HepG2 (cell line): ENCODE measurements around the gene FOXJ2.

ENCODE experiments used
- CREB1 ChIP-seq, 2 experiments: fragments of 450-650 bp in 1 of 2; IDR thresholded peaks; 2 replicates each; pipeline ENCODE4 v1.6.1; 2016 to 2017; ENCODE audit warnings: control low read depth in 1 of 2, mild to moderate bottlenecking in 1 of 2, missing compliant biosample characterization in 1 of 2, missing genetic modification characterization in 1 of 2
- FOXK2 ChIP-seq: fragments of 450-650 bp; IDR thresholded peaks from 2 replicates; pipeline ENCODE4 v1.6.1; 2016
- HNF4A ChIP-seq: sonication (generic); formaldehyde crosslinking; IDR thresholded peaks from 2 replicates; pipeline ENCODE4 v1.4.0; 2020; ENCODE audit warnings: missing genetic modification reagents
- KAT7 ChIP-seq: IDR thresholded peaks from 2 replicates; pipeline ENCODE4 v1.6.1; 2018; ENCODE audit warnings: borderline replicate concordance, missing compliant biosample characterization
- KLF15 ChIP-seq: sonication (generic); formaldehyde crosslinking; IDR thresholded peaks from 2 replicates; pipeline ENCODE4 v1.8.1; 2023; ENCODE audit warnings: borderline replicate concordance, mild to moderate bottlenecking, inconsistent platforms, missing genetic modification reagents, mixed read lengths
- MIER3 ChIP-seq: IDR thresholded peaks from 2 replicates; pipeline ENCODE4 v1.6.1; 2016; ENCODE audit warnings: missing compliant biosample characterization, borderline replicate concordance
- POLR2A ChIP-seq, 2 experiments: IDR thresholded peaks; 2 replicates each; pipeline ENCODE4 v1.6.1; 2011; ENCODE audit warnings: low read depth in 2 of 2, low read length in 2 of 2, mild to moderate bottlenecking in 1 of 2, moderate library complexity in 1 of 2; ENCODE audit not compliant: insufficient read depth in 1 of 2
- POLR2AphosphoS5 ChIP-seq: IDR thresholded peaks from 2 replicates; pipeline ENCODE4 v1.6.1; 2012; ENCODE audit warnings: low read depth, low read length
- RAD21 ChIP-seq: fragments of 450-650 bp; formaldehyde crosslinking; IDR thresholded peaks from 2 replicates; pipeline ENCODE4 v1.5.0; 2020; ENCODE audit warnings: mild to moderate bottlenecking
- SRY ChIP-seq: sonication (generic); formaldehyde crosslinking; IDR thresholded peaks from 2 replicates; pipeline ENCODE4 v1.8.0; 2022; ENCODE audit warnings: mild to moderate bottlenecking, missing genetic modification reagents
- ZBTB8A ChIP-seq: sonication (generic); formaldehyde crosslinking; IDR thresholded peaks from 2 replicates; pipeline ENCODE4 v1.4.0; 2020; ENCODE audit warnings: mild to moderate bottlenecking, low read depth, missing genetic modification reagents, borderline replicate concordance
- TF ChIP-seq, protein P1 (sequence below): sonication (generic); formaldehyde crosslinking; IDR thresholded peaks from 2 replicates; pipeline ENCODE4 v1.5.0; 2020; ENCODE audit warnings: mild to moderate bottlenecking, missing genetic modification reagents, moderate library complexity
- TF ChIP-seq, protein P2 (sequence below): IDR thresholded peaks from 2 replicates; pipeline ENCODE4 v1.6.1; 2012; ENCODE audit warnings: low read length, improper control_type of control experiment

DNA sequence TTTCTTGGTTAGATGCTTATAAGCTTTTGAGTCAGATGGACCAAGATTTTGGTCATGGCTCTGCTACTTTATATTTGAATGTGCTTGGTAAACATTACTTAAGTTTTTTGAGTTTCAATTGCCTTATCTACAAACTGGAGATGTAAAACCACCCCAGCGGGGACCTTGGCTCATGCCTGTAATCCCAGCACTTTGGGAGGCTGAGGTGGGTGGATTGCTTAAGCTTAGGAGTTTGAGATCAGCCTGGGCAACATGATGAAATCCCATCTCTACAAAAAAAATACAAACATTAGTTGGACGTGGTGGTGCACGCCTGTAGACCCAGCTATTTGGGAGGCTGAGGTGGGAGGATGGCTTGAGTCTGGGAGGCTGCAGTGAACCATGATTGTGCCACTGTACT lies 60.8 kb downstream of the FOXJ2 start:
- TF ChIP-seq MIER3 (CRISPR knock-in tag), result no peak
- no peak for TF ChIP-seq HNF4A (CRISPR knock-in tag)
- no peak for TF ChIP-seq POLR2AphosphoS5
- TF ChIP-seq, protein P1, sequence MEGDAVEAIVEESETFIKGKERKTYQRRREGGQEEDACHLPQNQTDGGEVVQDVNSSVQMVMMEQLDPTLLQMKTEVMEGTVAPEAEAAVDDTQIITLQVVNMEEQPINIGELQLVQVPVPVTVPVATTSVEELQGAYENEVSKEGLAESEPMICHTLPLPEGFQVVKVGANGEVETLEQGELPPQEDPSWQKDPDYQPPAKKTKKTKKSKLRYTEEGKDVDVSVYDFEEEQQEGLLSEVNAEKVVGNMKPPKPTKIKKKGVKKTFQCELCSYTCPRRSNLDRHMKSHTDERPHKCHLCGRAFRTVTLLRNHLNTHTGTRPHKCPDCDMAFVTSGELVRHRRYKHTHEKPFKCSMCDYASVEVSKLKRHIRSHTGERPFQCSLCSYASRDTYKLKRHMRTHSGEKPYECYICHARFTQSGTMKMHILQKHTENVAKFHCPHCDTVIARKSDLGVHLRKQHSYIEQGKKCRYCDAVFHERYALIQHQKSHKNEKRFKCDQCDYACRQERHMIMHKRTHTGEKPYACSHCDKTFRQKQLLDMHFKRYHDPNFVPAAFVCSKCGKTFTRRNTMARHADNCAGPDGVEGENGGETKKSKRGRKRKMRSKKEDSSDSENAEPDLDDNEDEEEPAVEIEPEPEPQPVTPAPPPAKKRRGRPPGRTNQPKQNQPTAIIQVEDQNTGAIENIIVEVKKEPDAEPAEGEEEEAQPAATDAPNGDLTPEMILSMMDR (CRISPR knock-in tag), result no peak
- no peak for TF ChIP-seq ZBTB8A (CRISPR knock-in tag)
- no peak for TF ChIP-seq SRY (CRISPR knock-in tag)
- no peak for TF ChIP-seq POLR2A (IDR thresholded peaks at IDR 0.05; ENCODE audit: insufficient read depth in 1 of 2, low read depth in 2 of 2, low read length in 2 of 2)
- no peak for TF ChIP-seq KLF15
- no peak for TF ChIP-seq KAT7 (CRISPR knock-in tag)
- TF ChIP-seq RAD21 (CRISPR knock-in tag), result no peak
- TF ChIP-seq, protein P2, sequence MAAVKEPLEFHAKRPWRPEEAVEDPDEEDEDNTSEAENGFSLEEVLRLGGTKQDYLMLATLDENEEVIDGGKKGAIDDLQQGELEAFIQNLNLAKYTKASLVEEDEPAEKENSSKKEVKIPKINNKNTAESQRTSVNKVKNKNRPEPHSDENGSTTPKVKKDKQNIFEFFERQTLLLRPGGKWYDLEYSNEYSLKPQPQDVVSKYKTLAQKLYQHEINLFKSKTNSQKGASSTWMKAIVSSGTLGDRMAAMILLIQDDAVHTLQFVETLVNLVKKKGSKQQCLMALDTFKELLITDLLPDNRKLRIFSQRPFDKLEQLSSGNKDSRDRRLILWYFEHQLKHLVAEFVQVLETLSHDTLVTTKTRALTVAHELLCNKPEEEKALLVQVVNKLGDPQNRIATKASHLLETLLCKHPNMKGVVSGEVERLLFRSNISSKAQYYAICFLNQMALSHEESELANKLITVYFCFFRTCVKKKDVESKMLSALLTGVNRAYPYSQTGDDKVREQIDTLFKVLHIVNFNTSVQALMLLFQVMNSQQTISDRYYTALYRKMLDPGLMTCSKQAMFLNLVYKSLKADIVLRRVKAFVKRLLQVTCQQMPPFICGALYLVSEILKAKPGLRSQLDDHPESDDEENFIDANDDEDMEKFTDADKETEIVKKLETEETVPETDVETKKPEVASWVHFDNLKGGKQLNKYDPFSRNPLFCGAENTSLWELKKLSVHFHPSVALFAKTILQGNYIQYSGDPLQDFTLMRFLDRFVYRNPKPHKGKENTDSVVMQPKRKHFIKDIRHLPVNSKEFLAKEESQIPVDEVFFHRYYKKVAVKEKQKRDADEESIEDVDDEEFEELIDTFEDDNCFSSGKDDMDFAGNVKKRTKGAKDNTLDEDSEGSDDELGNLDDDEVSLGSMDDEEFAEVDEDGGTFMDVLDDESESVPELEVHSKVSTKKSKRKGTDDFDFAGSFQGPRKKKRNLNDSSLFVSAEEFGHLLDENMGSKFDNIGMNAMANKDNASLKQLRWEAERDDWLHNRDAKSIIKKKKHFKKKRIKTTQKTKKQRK, result no peak
- no peak for TF ChIP-seq CREB1 (IDR thresholded peaks at IDR 0.05)
- TF ChIP-seq CREB1 (CRISPR knock-in tag; IDR thresholded peaks at IDR 0.05), result no peak
- TF ChIP-seq FOXK2, result no peak
